ENCODE results near the gene BCAS1. TPM values are rescaled to one million over a fixed set of nuclear protein-coding genes. Genes with fewer than 3 reads are reported as not detected.

Gene BCAS1
- total RNA-seq, 1 donor from 2014 or later, result not detected

DNA sequence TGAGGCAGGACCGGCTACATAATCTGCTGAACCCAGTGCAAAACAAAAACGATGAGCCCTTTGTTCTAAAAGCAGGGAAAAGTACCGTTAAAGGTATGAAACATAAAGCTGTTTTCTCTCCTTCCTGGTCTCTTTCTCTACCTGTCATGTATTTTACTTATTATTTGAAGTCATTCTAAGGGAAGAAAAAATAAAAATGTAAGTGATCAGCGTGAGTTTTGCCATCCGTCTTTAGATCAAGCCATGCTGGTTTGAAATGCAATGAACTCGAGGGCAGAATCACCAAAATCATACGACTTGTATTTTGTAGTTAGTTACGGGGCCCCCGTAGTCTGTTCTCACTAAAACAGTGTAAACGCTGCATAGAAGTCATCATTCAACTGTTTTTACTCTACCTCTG, 2.9 kb upstream of the BCAS1 start:
- Mint-ChIP-seq H3K4me3 (ENCODE audit: unreplicated experiment) (no peak overlapping the region), H3K36me3 (ENCODE audit: unreplicated experiment) (no peaks in the 10 kb centered on the region), H3K27ac (ENCODE audit: unreplicated experiment) (no peak overlapping the region), H3K9me3 (ENCODE audit: unreplicated experiment) (no peaks in the 10 kb centered on the region), H3K27me3 (ENCODE audit: unreplicated experiment) (no peaks in the 10 kb centered on the region), H3K4me1 (ENCODE audit: unreplicated experiment) (no peaks in the 10 kb centered on the region)
- DNase-seq (ENCODE audit: extremely low spot score, unreplicated experiment), result no peak
- TF ChIP-seq, protein P1, sequence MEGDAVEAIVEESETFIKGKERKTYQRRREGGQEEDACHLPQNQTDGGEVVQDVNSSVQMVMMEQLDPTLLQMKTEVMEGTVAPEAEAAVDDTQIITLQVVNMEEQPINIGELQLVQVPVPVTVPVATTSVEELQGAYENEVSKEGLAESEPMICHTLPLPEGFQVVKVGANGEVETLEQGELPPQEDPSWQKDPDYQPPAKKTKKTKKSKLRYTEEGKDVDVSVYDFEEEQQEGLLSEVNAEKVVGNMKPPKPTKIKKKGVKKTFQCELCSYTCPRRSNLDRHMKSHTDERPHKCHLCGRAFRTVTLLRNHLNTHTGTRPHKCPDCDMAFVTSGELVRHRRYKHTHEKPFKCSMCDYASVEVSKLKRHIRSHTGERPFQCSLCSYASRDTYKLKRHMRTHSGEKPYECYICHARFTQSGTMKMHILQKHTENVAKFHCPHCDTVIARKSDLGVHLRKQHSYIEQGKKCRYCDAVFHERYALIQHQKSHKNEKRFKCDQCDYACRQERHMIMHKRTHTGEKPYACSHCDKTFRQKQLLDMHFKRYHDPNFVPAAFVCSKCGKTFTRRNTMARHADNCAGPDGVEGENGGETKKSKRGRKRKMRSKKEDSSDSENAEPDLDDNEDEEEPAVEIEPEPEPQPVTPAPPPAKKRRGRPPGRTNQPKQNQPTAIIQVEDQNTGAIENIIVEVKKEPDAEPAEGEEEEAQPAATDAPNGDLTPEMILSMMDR (IDR thresholded peaks at IDR 0.05), result no peak

DNA sequence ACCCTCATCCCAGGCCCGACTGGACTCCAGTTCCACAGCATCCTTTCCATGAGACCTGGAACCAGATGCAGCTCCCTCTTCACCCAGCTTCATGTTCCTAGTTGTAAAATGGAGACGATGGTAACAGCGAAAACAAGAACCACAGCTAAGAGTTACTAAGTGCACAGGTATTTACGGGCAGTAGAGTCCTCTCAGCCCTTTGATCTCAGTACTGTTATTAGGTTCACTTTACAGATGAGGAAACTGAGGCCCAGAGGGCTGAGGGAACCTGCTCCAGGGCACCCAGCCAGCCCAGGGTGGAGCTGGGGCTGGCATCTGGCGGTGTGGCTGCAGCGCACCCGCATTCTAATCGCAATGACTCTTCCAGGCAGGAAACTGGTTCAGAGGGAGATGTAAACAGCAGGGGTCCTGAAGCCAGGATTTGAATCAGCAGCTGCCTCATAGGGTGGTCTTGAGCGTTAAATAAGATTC, 858 bp downstream of the BCAS1 start:
- TF ChIP-seq, protein P1 (IDR thresholded peaks at IDR 0.05), result no peak
- Mint-ChIP-seq H3K9me3 (ENCODE audit: unreplicated experiment) (no peaks in the 10 kb centered on the region), H3K4me3 (ENCODE audit: unreplicated experiment) (no peak overlapping the region), H3K27me3 (ENCODE audit: unreplicated experiment) (no peaks in the 10 kb centered on the region), H3K27ac (ENCODE audit: unreplicated experiment) (no peak overlapping the region), H3K36me3 (ENCODE audit: unreplicated experiment) (no peaks in the 10 kb centered on the region), H3K4me1 (ENCODE audit: unreplicated experiment) (no peaks in the 10 kb centered on the region)
- DNase-seq (ENCODE audit: extremely low spot score, unreplicated experiment), result no peak

DNA sequence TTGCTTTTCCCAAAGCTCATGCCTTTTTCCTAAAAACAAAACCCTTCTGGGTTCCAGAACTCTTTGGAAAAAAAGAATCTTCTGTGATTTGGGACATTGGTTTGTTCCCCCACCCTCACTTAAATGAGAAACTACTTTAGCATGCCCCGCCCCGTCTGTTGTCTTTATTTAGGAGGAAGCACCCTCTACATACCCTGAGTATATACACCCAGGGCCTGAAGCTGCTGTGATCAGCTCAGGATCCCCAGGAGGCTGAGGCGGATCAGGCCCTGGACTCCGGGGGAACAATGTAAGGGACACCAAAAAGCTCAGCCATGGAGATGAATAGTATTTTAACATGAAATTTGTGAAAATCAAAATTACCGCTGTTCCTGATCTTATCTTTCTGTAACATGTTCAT, 1.4 kb downstream of the BCAS1 start:
- TF ChIP-seq, protein P1 (IDR thresholded peaks at IDR 0.05), result no peak
- DNase-seq (ENCODE audit: extremely low spot score, unreplicated experiment), result no peak
- Mint-ChIP-seq H3K27me3 (ENCODE audit: unreplicated experiment) (no peaks in the 10 kb centered on the region), H3K27ac (ENCODE audit: unreplicated experiment) (no peak overlapping the region), H3K36me3 (ENCODE audit: unreplicated experiment) (no peaks in the 10 kb centered on the region), H3K9me3 (ENCODE audit: unreplicated experiment) (no peaks in the 10 kb centered on the region), H3K4me1 (ENCODE audit: unreplicated experiment) (no peaks in the 10 kb centered on the region), H3K4me3 (ENCODE audit: unreplicated experiment) (no peak overlapping the region)

DNA sequence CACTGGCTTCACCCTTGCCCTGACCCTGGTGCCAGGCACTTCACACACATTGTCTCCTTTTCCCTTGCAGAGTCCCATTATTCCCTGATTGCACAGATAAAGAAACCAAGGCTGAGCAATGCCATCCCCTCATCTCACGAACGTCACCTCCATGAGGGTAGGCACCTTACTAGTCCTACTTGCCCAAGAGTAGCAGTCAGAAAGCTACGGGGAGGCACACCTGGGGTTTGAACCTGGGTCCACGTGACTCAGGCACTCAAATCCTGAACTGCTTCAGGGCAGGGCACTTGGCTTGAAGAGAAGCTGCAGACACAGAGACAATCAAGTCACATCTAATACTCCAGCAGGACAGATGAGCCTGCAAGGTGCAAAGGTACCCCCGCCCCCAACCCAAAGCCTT, 1.9 kb downstream of the BCAS1 start:
- Mint-ChIP-seq H3K36me3 (ENCODE audit: unreplicated experiment) (no peaks in the 10 kb centered on the region), H3K27me3 (ENCODE audit: unreplicated experiment) (no peaks in the 10 kb centered on the region), H3K9me3 (ENCODE audit: unreplicated experiment) (no peaks in the 10 kb centered on the region), H3K4me3 (ENCODE audit: unreplicated experiment) (no peak overlapping the region), H3K27ac (ENCODE audit: unreplicated experiment) (no peak overlapping the region), H3K4me1 (ENCODE audit: unreplicated experiment) (no peaks in the 10 kb centered on the region)
- no peak for DNase-seq (ENCODE audit: extremely low spot score, unreplicated experiment)
- TF ChIP-seq, protein P1 (IDR thresholded peaks at IDR 0.05), result no peak

DNA sequence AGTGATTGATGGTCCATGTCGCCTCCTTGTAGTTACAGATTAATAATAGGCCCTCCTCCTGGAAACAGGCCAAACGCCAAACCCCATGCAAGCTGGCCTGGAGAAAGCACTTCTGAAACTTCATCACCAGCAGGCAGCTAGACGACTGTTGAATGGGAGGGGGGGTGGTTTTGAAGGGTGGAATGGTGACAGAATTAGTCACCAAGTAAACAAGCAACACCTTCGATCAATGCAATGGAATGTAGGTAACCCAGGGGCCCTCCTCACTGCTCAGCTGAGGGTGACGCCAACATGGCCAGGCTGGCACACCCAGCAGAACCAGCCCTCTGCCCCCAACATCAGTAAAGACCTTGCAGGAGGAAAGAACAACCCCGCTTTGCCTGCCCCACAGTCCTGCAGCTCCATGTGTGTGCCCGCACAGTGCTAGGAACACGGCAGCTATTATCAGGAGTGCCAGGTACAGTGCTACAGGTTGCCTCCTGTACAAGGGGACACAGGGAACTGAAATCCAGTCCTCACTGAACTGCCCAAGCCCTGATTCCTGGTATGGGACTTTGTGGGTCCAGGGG, 2.7 kb downstream of the BCAS1 start:
- H3K27ac Mint-ChIP-seq (ENCODE audit: unreplicated experiment), result no peak overlapping the region
- DNase-seq (ENCODE audit: extremely low spot score, unreplicated experiment), result no peak

More for the DNA sequence above, 2.7 kb downstream of the BCAS1 start:
- Mint-ChIP-seq H3K9me3 (ENCODE audit: unreplicated experiment) (no peaks in the 10 kb centered on the region), H3K4me3 (ENCODE audit: unreplicated experiment) (no peak overlapping the region), H3K4me1 (ENCODE audit: unreplicated experiment) (no peaks in the 10 kb centered on the region), H3K36me3 (ENCODE audit: unreplicated experiment) (no peaks in the 10 kb centered on the region), H3K27me3 (ENCODE audit: unreplicated experiment) (no peaks in the 10 kb centered on the region)
- TF ChIP-seq, protein P1 (IDR thresholded peaks at IDR 0.05), result no peak

Measured in osteocyte (in vitro differentiated cells).